Measurements from ENCODE around the gene LRMDA.

LRMDA gene

GRCh38 chr10:76342996-76343395 is 911.6 kb downstream of the LRMDA start:
- DNase-seq (ENCODE audit: low read depth), result no peak

GRCh38 chr10:76347832-76348231 is 916.4 kb downstream of the LRMDA start:
- no peak for DNase-seq (ENCODE audit: low read depth)

GRCh38 chr10:76350583-76350982 is 919.2 kb downstream of the LRMDA start:
- no peak for DNase-seq (ENCODE audit: low read depth)

GRCh38 chr10:76352300-76352699 is 920.9 kb downstream of the LRMDA start:
- no peak for DNase-seq (ENCODE audit: low read depth)

GRCh38 chr10:76353237-76353851 is 921.9 kb downstream of the LRMDA start:
- DNase-seq (ENCODE audit: low read depth), result no peak

- no peak for DNase-seq (ENCODE audit: low read depth)
Measured at GRCh38 chr10:76354212-76354738, 922.9 kb downstream of the LRMDA start.

GRCh38 chr10:76354921-76355320 is 923.5 kb downstream of the LRMDA start:
- DNase-seq (ENCODE audit: low read depth), result no peak

- no peak for DNase-seq (ENCODE audit: low read depth)
Measured at GRCh38 chr10:76356557-76356956, 925.1 kb downstream of the LRMDA start.

GRCh38 chr10:76357726-76358415 is 926.4 kb downstream of the LRMDA start:
- no peak for DNase-seq (ENCODE audit: low read depth)

GRCh38 chr10:76358743-76359395 is 927.4 kb downstream of the LRMDA start:
- no peak for DNase-seq (ENCODE audit: low read depth)

GRCh38 chr10:76375761-76376160 is 944.3 kb downstream of the LRMDA start:
- DNase-seq (ENCODE audit: low read depth), result no peak

- no peak for DNase-seq (ENCODE audit: low read depth)
Measured at GRCh38 chr10:76382381-76382851, 951.0 kb downstream of the LRMDA start.

- DNase-seq (ENCODE audit: low read depth), result no peak
Measured at GRCh38 chr10:76388321-76389023, 957.0 kb downstream of the LRMDA start.

- DNase-seq (ENCODE audit: low read depth), result no peak
Measured at GRCh38 chr10:76393875-76394706, 962.7 kb downstream of the LRMDA start.

GRCh38 chr10:76394707-76395042 is 963.3 kb downstream of the LRMDA start:
- no peak for DNase-seq (ENCODE audit: low read depth)

- DNase-seq (ENCODE audit: low read depth), result no peak
Measured at GRCh38 chr10:76395251-76395650, 963.8 kb downstream of the LRMDA start.

- no peak for DNase-seq (ENCODE audit: low read depth)
Measured at GRCh38 chr10:76396134-76396533, 964.7 kb downstream of the LRMDA start.

- no peak for DNase-seq (ENCODE audit: low read depth)
Measured at GRCh38 chr10:76397181-76398042, 966.0 kb downstream of the LRMDA start.

GRCh38 chr10:76398043-76398710 is 966.8 kb downstream of the LRMDA start:
- DNase-seq (ENCODE audit: low read depth), result no peak

- no peak for DNase-seq (ENCODE audit: low read depth)
Measured at GRCh38 chr10:76399226-76399625, 967.8 kb downstream of the LRMDA start.

All from activated T-cell treated with anti-CD3 and anti-CD28 coated beads for 1 hour (primary cell).